ENCODE results near the gene TM4SF20.

The TM4SF20 gene

GRCh38 chr2:227317834-227318233 is 61.3 kb downstream of the TM4SF20 start:
- no peak for DNase-seq

- no peak for DNase-seq
Measured at GRCh38 chr2:227313310-227313709, 65.8 kb downstream of the TM4SF20 start.

- no peak for DNase-seq
Measured at GRCh38 chr2:227312579-227312978, 66.5 kb downstream of the TM4SF20 start.

Data from NK-92 treated with Interleukin-12 subunit alpha and Interleukin-12 subunit beta, amount 100 ng/mL, for 24 hours (cell line).